NCI-H1105 (cell line): ENCODE results near the gene C10orf53.
"Not testable (repeated sequence)": the region's sequence is repeated elsewhere in the genome, so short reads cannot be mapped to it uniquely, and the experiment has no call there.

Experiments
- DNase-seq: peaks from one replicate; lab custom pipeline; 2025; lab: John Stamatoyannopoulos, UW

Gene C10orf53

GRCh38 chr10:49652421-49653272, 26.8 kb upstream of the C10orf53 start:
- no peak for DNase-seq

- no peak for DNase-seq
Observed at GRCh38 chr10:49653273-49653929, 26.1 kb upstream of the C10orf53 start.

GRCh38 chr10:49654036-49654693, 25.3 kb upstream of the C10orf53 start:
- DNase-seq = no peak

- no peak for DNase-seq
Observed at GRCh38 chr10:49655099-49655498, 24.4 kb upstream of the C10orf53 start.

- DNase-seq = no peak
Observed at GRCh38 chr10:49656845-49657493, 22.5 kb upstream of the C10orf53 start.

- no peak for DNase-seq
Observed at GRCh38 chr10:49657606-49658005, 21.8 kb upstream of the C10orf53 start.

GRCh38 chr10:49661140-49661856, 18.2 kb upstream of the C10orf53 start:
- no peak for DNase-seq

GRCh38 chr10:49662169-49662830, 17.2 kb upstream of the C10orf53 start:
- DNase-seq = no peak

- DNase-seq = no peak
Observed at GRCh38 chr10:49663596-49663995, 15.9 kb upstream of the C10orf53 start.

GRCh38 chr10:49664006-49664841, 15.2 kb upstream of the C10orf53 start:
- DNase-seq = no peak

- no peak for DNase-seq
Observed at GRCh38 chr10:49664842-49665355, 14.6 kb upstream of the C10orf53 start.

- no peak for DNase-seq
Observed at GRCh38 chr10:49666054-49666615, 13.3 kb upstream of the C10orf53 start.

- no peak for DNase-seq
Observed at GRCh38 chr10:49666685-49667084, 12.8 kb upstream of the C10orf53 start.

- no peak for DNase-seq
Observed at GRCh38 chr10:49667991-49668390, 11.5 kb upstream of the C10orf53 start.

- DNase-seq = no peak
Observed at GRCh38 chr10:49668684-49669083, 10.8 kb upstream of the C10orf53 start.

GRCh38 chr10:49678827-49679479, 498 bp upstream of the C10orf53 start:
- DNase-seq = no peak

GRCh38 chr10:49682449-49682848, 3.0 kb downstream of the C10orf53 start:
- not testable (repeated sequence) for DNase-seq

- no peak for DNase-seq
Observed at GRCh38 chr10:49682879-49683278, 3.4 kb downstream of the C10orf53 start.

GRCh38 chr10:49686651-49687050, 7.2 kb downstream of the C10orf53 start:
- DNase-seq = no peak
